Keratinocyte (primary cell): ENCODE data around the gene SUN2. TPM values are rescaled to one million over a fixed set of nuclear protein-coding genes. Genes with fewer than 3 reads are reported as not detected.

ENCODE experiments used
- DNase-seq: peaks from one replicate; pipeline ENCODE4 v3.0.0-alpha.2; 2011; ENCODE audit warnings: low read depth, missing footprints, low spot score
- FAIRE-seq: peaks from 2 replicates; lab custom pipeline; 2011; peaks lifted over from hg19 to GRCh38; lab: Jason Lieb, UNC
- H2AFZ ChIP-seq: 2 replicates; pipeline ENCODE4 v1.6.0; 2012; ENCODE audit warnings: low read length, control low read depth, inconsistent platforms; ENCODE audit not compliant: control insufficient read depth
- H3K27ac ChIP-seq: 2 replicates; pipeline ENCODE4 v1.5.1; 2011; ENCODE audit warnings: low read length; ENCODE audit not compliant: control insufficient read depth, insufficient read depth
- H3K27me3 ChIP-seq: 3 replicates; pipeline ENCODE4 v1.6.0; 2011; ENCODE audit warnings: low read length; ENCODE audit not compliant: control insufficient read depth, insufficient read depth; ENCODE audit errors: extremely low read depth
- H3K36me3 ChIP-seq, 2 experiments: 2 replicates in 1 of 2; 3 replicates in 1 of 2; pipeline ENCODE4 v1.5.1; 2011; ENCODE audit warnings: low read length in 2 of 2, mild to moderate bottlenecking in 1 of 2; ENCODE audit not compliant: control insufficient read depth in 2 of 2, insufficient read depth in 2 of 2; ENCODE audit errors: extremely low read depth in 1 of 2
- H3K4me1 ChIP-seq: 3 replicates; pipeline ENCODE4 v1.5.1; 2011; ENCODE audit warnings: low read length; ENCODE audit not compliant: control insufficient read depth, insufficient read depth; ENCODE audit errors: extremely low read depth
- H3K4me2 ChIP-seq: 3 replicates; pipeline ENCODE4 v1.6.0; 2011; ENCODE audit warnings: low read depth, low read length; ENCODE audit not compliant: control insufficient read depth, insufficient read depth; ENCODE audit errors: extremely low read depth
- H3K4me3 ChIP-seq, 3 experiments: fragments of 200-600 bp in 1 of 3; sonication (generic) in 1 of 3; 2 replicates in 2 of 3; 3 replicates in 1 of 3; pipeline ENCODE4 v1.5.1; 2011 to 2016; ENCODE audit warnings: low read length in 3 of 3, mild to moderate bottlenecking in 3 of 3, control low read depth in 2 of 3, inconsistent platforms in 1 of 3, low read depth in 1 of 3, mixed read lengths in 1 of 3, mixed run types in 1 of 3, moderate library complexity in 1 of 3; ENCODE audit not compliant: control insufficient read depth in 2 of 3, insufficient read depth in 2 of 3; ENCODE audit errors: extremely low read depth in 1 of 3
- H3K79me2 ChIP-seq: 2 replicates; pipeline ENCODE4 v1.6.0; 2012; ENCODE audit warnings: low read length; ENCODE audit not compliant: control insufficient read depth, insufficient read depth
- H3K9ac ChIP-seq: 3 replicates; pipeline ENCODE4 v1.6.0; 2011; ENCODE audit warnings: low read length; ENCODE audit not compliant: control insufficient read depth, insufficient read depth; ENCODE audit errors: extremely low read depth
- H3K9me1 ChIP-seq: 3 replicates; pipeline ENCODE4 v1.6.0; 2011; ENCODE audit warnings: low read length; ENCODE audit not compliant: control insufficient read depth, insufficient read depth; ENCODE audit errors: extremely low read depth
- H3K9me3 ChIP-seq: 2 replicates; pipeline ENCODE4 v1.5.1; 2012; ENCODE audit warnings: low read depth, low read length; ENCODE audit not compliant: control insufficient read depth
- H4K20me1 ChIP-seq: 3 replicates; pipeline ENCODE4 v1.6.0; 2011; ENCODE audit warnings: low read length; ENCODE audit not compliant: control insufficient read depth, insufficient read depth; ENCODE audit errors: extremely low read depth
- EZH2 ChIP-seq: IDR thresholded peaks from one replicate; pipeline ENCODE4 v1.6.1; 2012; ENCODE audit warnings: inconsistent platforms, mild to moderate bottlenecking, low read length, moderate library complexity
- dilution Hi-C: fragments of 300-500 bp; cut with MboI; formaldehyde crosslinking; loops from one replicate; pipeline ENCODE4 v1.7.0; 2020; ENCODE audit warnings: low sequenced_read_pairs; ENCODE audit not compliant: extremely low pct_ligation_motif_present
- polyA plus RNA-seq, 5 experiments: library from polyadenylated mRNA; depleted of rRNA in 3 of 5; stranded (reverse) in 3 of 5; stranded (forward) in 1 of 5; unstranded in 1 of 5; fragments of >200 nt; gene quantifications; 1 replicate in 1 of 5; 2 replicates in 3 of 5; 3 replicates in 1 of 5; pipeline versions ENCODE4 v1.2.1 to v1.2.3, GENCODE V29; 2011 to 2012; ENCODE audit warnings: missing spikeins in 2 of 5, low read depth in 1 of 5, low replicate concordance in 1 of 5
- TF ChIP-seq, protein P1 (sequence below), 3 experiments: IDR thresholded peaks in 1 of 3; conservative IDR thresholded peaks in 1 of 3; optimal IDR thresholded peaks in 1 of 3; 2 replicates in 2 of 3; 3 replicates in 1 of 3; pipeline versions ENCODE3 to v1.5.1; 2011; ENCODE audit warnings: low read length in 3 of 3, mild to moderate bottlenecking in 3 of 3, moderate library complexity in 2 of 3, control low read depth in 1 of 3, inconsistent platforms in 1 of 3; ENCODE audit not compliant: insufficient read depth in 2 of 3; ENCODE audit errors: extremely low read depth in 1 of 3

SUN2 gene
- polyA plus RNA-seq, 1 donor (not counting 4 experiments of a cell fraction or from before 2014, with no cell fraction given) = 15.9 TPM

DNA sequence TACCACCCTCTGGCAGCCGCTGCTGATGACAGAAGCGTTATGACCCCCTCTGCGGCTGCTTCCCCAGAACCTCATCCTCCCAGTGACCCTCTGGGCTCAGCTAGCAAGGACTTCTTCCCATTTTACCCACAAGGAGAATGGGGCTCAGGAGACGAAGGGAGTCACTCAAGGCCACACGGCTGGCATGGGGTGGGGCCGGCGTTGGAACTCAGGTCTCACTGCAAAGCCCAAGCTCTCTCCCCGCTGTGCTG, 16.8 kb upstream of the SUN2 start:
- H3K79me2 ChIP-seq = no peaks in the 10 kb centered on the region
- FAIRE-seq = no peak
- H3K4me3 ChIP-seq = no peak overlapping the region
- TF ChIP-seq, protein P1, sequence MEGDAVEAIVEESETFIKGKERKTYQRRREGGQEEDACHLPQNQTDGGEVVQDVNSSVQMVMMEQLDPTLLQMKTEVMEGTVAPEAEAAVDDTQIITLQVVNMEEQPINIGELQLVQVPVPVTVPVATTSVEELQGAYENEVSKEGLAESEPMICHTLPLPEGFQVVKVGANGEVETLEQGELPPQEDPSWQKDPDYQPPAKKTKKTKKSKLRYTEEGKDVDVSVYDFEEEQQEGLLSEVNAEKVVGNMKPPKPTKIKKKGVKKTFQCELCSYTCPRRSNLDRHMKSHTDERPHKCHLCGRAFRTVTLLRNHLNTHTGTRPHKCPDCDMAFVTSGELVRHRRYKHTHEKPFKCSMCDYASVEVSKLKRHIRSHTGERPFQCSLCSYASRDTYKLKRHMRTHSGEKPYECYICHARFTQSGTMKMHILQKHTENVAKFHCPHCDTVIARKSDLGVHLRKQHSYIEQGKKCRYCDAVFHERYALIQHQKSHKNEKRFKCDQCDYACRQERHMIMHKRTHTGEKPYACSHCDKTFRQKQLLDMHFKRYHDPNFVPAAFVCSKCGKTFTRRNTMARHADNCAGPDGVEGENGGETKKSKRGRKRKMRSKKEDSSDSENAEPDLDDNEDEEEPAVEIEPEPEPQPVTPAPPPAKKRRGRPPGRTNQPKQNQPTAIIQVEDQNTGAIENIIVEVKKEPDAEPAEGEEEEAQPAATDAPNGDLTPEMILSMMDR (optimal IDR thresholded peaks at IDR 0.05 in 1 of 3, IDR thresholded peaks at IDR 0.05 in 1 of 3, conservative IDR thresholded peaks at IDR 0.05 in 1 of 3; ENCODE audit: extremely low read depth in 1 of 3, insufficient read depth in 2 of 3, low read length in 3 of 3) = no peak
- TF ChIP-seq EZH2 = no peak
- H3K27ac ChIP-seq = no peak overlapping the region
- no peaks in the 10 kb centered on the region for H3K9me3 ChIP-seq
- no peak overlapping the region for H3K9ac ChIP-seq
- no peaks in the 10 kb centered on the region for H3K9me1 ChIP-seq
- H4K20me1 ChIP-seq = peaks cover 3% of the 10 kb centered on the region
- H3K4me2 ChIP-seq = no peak overlapping the region
- peaks cover 2% of the 10 kb centered on the region for H3K27me3 ChIP-seq
- H3K36me3 ChIP-seq = no peaks in the 10 kb centered on the region
- H3K4me1 ChIP-seq = peaks cover 16% of the 10 kb centered on the region
- H2AFZ ChIP-seq = no peak overlapping the region
- no peak for DNase-seq
- dilution Hi-C loops = no loop called here

DNA sequence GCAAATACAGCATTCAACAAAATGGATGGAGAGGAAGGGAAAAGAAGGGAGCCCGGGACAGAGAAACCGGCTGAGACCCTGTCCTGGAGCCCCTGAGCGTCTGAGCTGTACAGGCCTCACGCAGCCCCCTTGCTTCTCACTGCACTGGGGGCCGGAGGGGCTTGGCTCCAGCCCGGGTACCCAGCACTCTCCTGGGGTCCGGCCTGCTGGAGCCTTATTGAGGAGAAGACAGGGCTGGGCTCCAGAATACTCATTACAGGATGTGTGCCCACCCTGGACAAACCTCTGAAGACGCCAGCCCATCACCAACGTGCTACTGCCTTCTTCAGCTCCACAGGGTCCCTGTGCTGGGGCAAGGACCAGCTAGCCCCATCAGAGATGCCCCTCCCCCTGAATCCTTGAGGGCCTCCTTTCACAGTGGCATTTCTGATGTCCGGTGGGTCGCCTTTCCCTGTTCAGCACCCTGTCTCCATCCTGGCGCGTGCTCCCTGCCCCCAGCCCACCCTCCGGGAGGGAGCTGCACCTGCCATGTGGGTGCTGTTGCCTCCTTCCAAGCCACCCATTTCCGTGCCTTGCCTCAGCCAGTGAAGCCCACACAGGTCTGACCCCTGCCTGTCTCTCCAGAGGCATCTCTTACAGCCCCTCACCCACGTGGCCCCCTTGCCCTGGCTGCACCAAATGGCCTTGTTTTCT, 14.6 kb upstream of the SUN2 start:
- H3K9me3 ChIP-seq = no peaks in the 10 kb centered on the region
- TF ChIP-seq, protein P1 (optimal IDR thresholded peaks at IDR 0.05 in 1 of 3, IDR thresholded peaks at IDR 0.05 in 1 of 3, conservative IDR thresholded peaks at IDR 0.05 in 1 of 3; ENCODE audit: extremely low read depth in 1 of 3, insufficient read depth in 2 of 3, low read length in 3 of 3) = no peak
- no peak for TF ChIP-seq EZH2
- H3K4me2 ChIP-seq = no peak overlapping the region
- H2AFZ ChIP-seq = no peak overlapping the region
- no peak for DNase-seq
- H3K27me3 ChIP-seq = peaks cover 8% of the 10 kb centered on the region
- H3K4me3 ChIP-seq = no peak overlapping the region
- peaks cover 7% of the 10 kb centered on the region for H4K20me1 ChIP-seq
- no peaks in the 10 kb centered on the region for H3K36me3 ChIP-seq
- H3K79me2 ChIP-seq = no peaks in the 10 kb centered on the region
- dilution Hi-C loops = no loop called here
- H3K9ac ChIP-seq = no peak overlapping the region
- no peak for FAIRE-seq
- H3K27ac ChIP-seq = no peak overlapping the region
- H3K9me1 ChIP-seq = no peaks in the 10 kb centered on the region
- H3K4me1 ChIP-seq = peaks cover 13% of the 10 kb centered on the region
